ENCODE data around the gene PCDHB12.
"Not testable (repeated sequence)": the region's sequence is repeated elsewhere in the genome, so short reads cannot be mapped to it uniquely, and the experiment has no call there.

- TF ChIP-seq EZH2 (IDR thresholded peaks at IDR 0.05; ENCODE audit: borderline replicate concordance, insufficient read depth, low read depth, low read length, poor library complexity, severe bottlenecking): not testable (repeated sequence)
- TF ChIP-seq, protein P1, sequence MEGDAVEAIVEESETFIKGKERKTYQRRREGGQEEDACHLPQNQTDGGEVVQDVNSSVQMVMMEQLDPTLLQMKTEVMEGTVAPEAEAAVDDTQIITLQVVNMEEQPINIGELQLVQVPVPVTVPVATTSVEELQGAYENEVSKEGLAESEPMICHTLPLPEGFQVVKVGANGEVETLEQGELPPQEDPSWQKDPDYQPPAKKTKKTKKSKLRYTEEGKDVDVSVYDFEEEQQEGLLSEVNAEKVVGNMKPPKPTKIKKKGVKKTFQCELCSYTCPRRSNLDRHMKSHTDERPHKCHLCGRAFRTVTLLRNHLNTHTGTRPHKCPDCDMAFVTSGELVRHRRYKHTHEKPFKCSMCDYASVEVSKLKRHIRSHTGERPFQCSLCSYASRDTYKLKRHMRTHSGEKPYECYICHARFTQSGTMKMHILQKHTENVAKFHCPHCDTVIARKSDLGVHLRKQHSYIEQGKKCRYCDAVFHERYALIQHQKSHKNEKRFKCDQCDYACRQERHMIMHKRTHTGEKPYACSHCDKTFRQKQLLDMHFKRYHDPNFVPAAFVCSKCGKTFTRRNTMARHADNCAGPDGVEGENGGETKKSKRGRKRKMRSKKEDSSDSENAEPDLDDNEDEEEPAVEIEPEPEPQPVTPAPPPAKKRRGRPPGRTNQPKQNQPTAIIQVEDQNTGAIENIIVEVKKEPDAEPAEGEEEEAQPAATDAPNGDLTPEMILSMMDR (IDR thresholded peaks at IDR 0.05): not testable (repeated sequence)
These were observed 6.9 kb upstream of the PCDHB12 start for GRCh38 chr5:141201646-141202045.

All from B cell (primary cell).